ENCODE measurements around the gene KNDC1.

Gene KNDC1

GRCh38 chr10:133246236-133246626 is 86.2 kb downstream of the KNDC1 start:
- TF ChIP-seq HDGF (IDR thresholded peaks at IDR 0.05; ENCODE audit: borderline replicate concordance) (no peak), NFRKB (IDR thresholded peaks at IDR 0.05) (no peak), SP1 (IDR thresholded peaks at IDR 0.05) (no peak), SUZ12 (IDR thresholded peaks at IDR 0.05) (no peak), BHLHE40 (IDR thresholded peaks at IDR 0.05; ENCODE audit: borderline replicate concordance) (no peak), PKNOX1 (IDR thresholded peaks at IDR 0.05) (no peak)
- DNase-seq (ENCODE audit: extremely low spot score), result no peak
- ChIA-PET POLR2A (interaction anchor here (1.0 kb wide), 1 partner anchor 15 kb away, joined by 3 read pairs; no protein-coding TSS in a partner anchor), CTCF (interaction anchor here (0.9 kb wide), 1 partner anchor 12 kb away, joined by 3 read pairs; no protein-coding TSS in a partner anchor)

GRCh38 chr10:133247681-133248333 is 87.8 kb downstream of the KNDC1 start:
- CTCF ChIA-PET, result no interaction called here
- POLR2A ChIA-PET, result interaction anchor here (1.5 kb wide), 1 partner anchor 15 kb away, joined by 3 read pairs; no protein-coding TSS in a partner anchor
- no peak for TF ChIP-seq SUZ12 (IDR thresholded peaks at IDR 0.05)
- no peak for TF ChIP-seq ARNT (IDR thresholded peaks at IDR 0.05)
- no peak for TF ChIP-seq SP1 (IDR thresholded peaks at IDR 0.05)
- TF ChIP-seq PKNOX1 (IDR thresholded peaks at IDR 0.05), result no peak
- TF ChIP-seq FOXM1 (IDR thresholded peaks at IDR 0.05; ENCODE audit: borderline replicate concordance), result no peak
- TF ChIP-seq TARDBP (IDR thresholded peaks at IDR 0.05), result no peak
- no peak for TF ChIP-seq NFRKB (IDR thresholded peaks at IDR 0.05)
- no peak for TF ChIP-seq ZNF384 (IDR thresholded peaks at IDR 0.05)
- no peak for TF ChIP-seq LEF1 (IDR thresholded peaks at IDR 0.05; ENCODE audit: borderline replicate concordance)
- TF ChIP-seq FOXK2 (IDR thresholded peaks at IDR 0.05), result no peak
- no peak for TF ChIP-seq CTBP1 (IDR thresholded peaks at IDR 0.05; ENCODE audit: borderline replicate concordance)
- no peak for TF ChIP-seq FOXA1 (IDR thresholded peaks at IDR 0.05)
- no peak for TF ChIP-seq HDGF (IDR thresholded peaks at IDR 0.05; ENCODE audit: borderline replicate concordance)
- TF ChIP-seq BHLHE40 (IDR thresholded peaks at IDR 0.05; ENCODE audit: borderline replicate concordance), result no peak
- TF ChIP-seq L3MBTL2 (conservative IDR thresholded peaks at IDR 0.05), result no peak
- TF ChIP-seq ELF4 (IDR thresholded peaks at IDR 0.05), result no peak
- DNase-seq (ENCODE audit: extremely low spot score), result no peak

GRCh38 chr10:133248334-133248715 is 88.3 kb downstream of the KNDC1 start:
- DNase-seq (ENCODE audit: extremely low spot score), result no peak
- ChIA-PET POLR2A (no interaction called here), CTCF (no interaction called here)
- TF ChIP-seq TARDBP (IDR thresholded peaks at IDR 0.05), result no peak
- TF ChIP-seq L3MBTL2 (conservative IDR thresholded peaks at IDR 0.05), result no peak
- TF ChIP-seq HDGF (IDR thresholded peaks at IDR 0.05; ENCODE audit: borderline replicate concordance), result no peak
- TF ChIP-seq ELF4 (IDR thresholded peaks at IDR 0.05), result no peak
- no peak for TF ChIP-seq FOXA1 (IDR thresholded peaks at IDR 0.05)
- TF ChIP-seq ARNT (IDR thresholded peaks at IDR 0.05), result no peak
- no peak for TF ChIP-seq SP1 (IDR thresholded peaks at IDR 0.05)
- no peak for TF ChIP-seq ZNF384 (IDR thresholded peaks at IDR 0.05)
- no peak for TF ChIP-seq LEF1 (IDR thresholded peaks at IDR 0.05; ENCODE audit: borderline replicate concordance)

GRCh38 chr10:133249094-133249780 is 89.2 kb downstream of the KNDC1 start:
- no peak for DNase-seq (ENCODE audit: extremely low spot score)
- POLR2A ChIA-PET, result no interaction called here
- TF ChIP-seq FOXK2 (IDR thresholded peaks at IDR 0.05) (no peak), ELF4 (IDR thresholded peaks at IDR 0.05) (no peak), NFRKB (IDR thresholded peaks at IDR 0.05) (no peak), SUZ12 (IDR thresholded peaks at IDR 0.05) (no peak), L3MBTL2 (conservative IDR thresholded peaks at IDR 0.05) (no peak), FOXM1 (IDR thresholded peaks at IDR 0.05; ENCODE audit: borderline replicate concordance) (no peak), ZNF384 (IDR thresholded peaks at IDR 0.05) (no peak), FOXA1 (IDR thresholded peaks at IDR 0.05) (no peak)
- CTCF ChIA-PET, result no interaction called here

- ChIA-PET CTCF (no interaction called here), POLR2A (no interaction called here)
- no peak for DNase-seq (ENCODE audit: extremely low spot score)
- TF ChIP-seq ELF4 (IDR thresholded peaks at IDR 0.05) (no peak), NFRKB (IDR thresholded peaks at IDR 0.05) (no peak), L3MBTL2 (conservative IDR thresholded peaks at IDR 0.05) (no peak), FOXA1 (IDR thresholded peaks at IDR 0.05) (no peak), PKNOX1 (IDR thresholded peaks at IDR 0.05) (no peak), FOXM1 (IDR thresholded peaks at IDR 0.05; ENCODE audit: borderline replicate concordance) (no peak), SP1 (IDR thresholded peaks at IDR 0.05) (no peak), FOXK2 (IDR thresholded peaks at IDR 0.05) (no peak), SUZ12 (IDR thresholded peaks at IDR 0.05) (no peak), HDGF (IDR thresholded peaks at IDR 0.05; ENCODE audit: borderline replicate concordance) (no peak), LEF1 (IDR thresholded peaks at IDR 0.05; ENCODE audit: borderline replicate concordance) (no peak)
Observed at GRCh38 chr10:133249975-133250754, 90.1 kb downstream of the KNDC1 start.

Measured in HEK293T (cell line).